Activated naive CD4-positive, alpha-beta T cell (primary cell): ENCODE measurements around the gene ANXA11.
A peak's percentile ranks its signal among the peaks of the same experiment; 100 is the strongest.
"Not testable (repeated sequence)": the region's sequence is repeated elsewhere in the genome, so short reads cannot be mapped to it uniquely, and the experiment has no call there.

ENCODE experiments used
- DNase-seq, 4 experiments: peaks; one replicate each; lab custom pipeline; 2025; lab: John Stamatoyannopoulos, UW

The ANXA11 gene

GRCh38 chr10:80145406-80146308 lies 59.7 kb downstream of the ANXA11 start:
- DNase-seq, result not testable (repeated sequence)

- peak in 1 of 4 experiments; percentile 24 for DNase-seq
Observed at GRCh38 chr10:80144696-80145131, 60.6 kb downstream of the ANXA11 start.

GRCh38 chr10:80144067-80144695 lies 61.2 kb downstream of the ANXA11 start:
- peak in 1 of 4 experiments; percentile 25 for DNase-seq

GRCh38 chr10:80141696-80142460 lies 63.5 kb downstream of the ANXA11 start:
- DNase-seq, result no peak

GRCh38 chr10:80140251-80140650 lies 65.1 kb downstream of the ANXA11 start:
- DNase-seq, result no peak

- no peak for DNase-seq
Observed at GRCh38 chr10:80139265-80139664, 66.1 kb downstream of the ANXA11 start.

GRCh38 chr10:80137920-80138319 lies 67.4 kb downstream of the ANXA11 start:
- no peak for DNase-seq

- no peak for DNase-seq
Observed at GRCh38 chr10:80137031-80137862, 68.1 kb downstream of the ANXA11 start.

- DNase-seq, result no peak
Observed at GRCh38 chr10:80136134-80136571, 69.2 kb downstream of the ANXA11 start.

- not testable (repeated sequence) for DNase-seq
Observed at GRCh38 chr10:80133687-80134086, 71.7 kb downstream of the ANXA11 start.

- DNase-seq, result no peak
Observed at GRCh38 chr10:80133206-80133605, 72.1 kb downstream of the ANXA11 start.

- no peak for DNase-seq
Observed at GRCh38 chr10:80132299-80133139, 72.8 kb downstream of the ANXA11 start, which contains the start of gene PLAC9. PLAC9 (plus strand) TSS chr10:80132730; CDS start chr10:80132763, 33 bp downstream.

- DNase-seq, result no peak
Observed at GRCh38 chr10:80131499-80131901, 73.8 kb downstream of the ANXA11 start.

GRCh38 chr10:80126876-80127275 lies 78.5 kb downstream of the ANXA11 start:
- no peak for DNase-seq

- DNase-seq, result no peak
Observed at GRCh38 chr10:80122746-80123145, 82.6 kb downstream of the ANXA11 start.

- no peak for DNase-seq
Observed at GRCh38 chr10:80122110-80122710, 83.1 kb downstream of the ANXA11 start.

- no peak for DNase-seq
Observed at GRCh38 chr10:80118669-80119068, 86.7 kb downstream of the ANXA11 start.

GRCh38 chr10:80110986-80111385 lies 94.4 kb downstream of the ANXA11 start:
- DNase-seq, result no peak

GRCh38 chr10:80108576-80109239 lies 96.6 kb downstream of the ANXA11 start:
- DNase-seq, result no peak
